ENCODE data around the gene DMD. TPM values are rescaled to one million over a fixed set of nuclear protein-coding genes. Genes with fewer than 3 reads are reported as not detected.

DMD gene
- total and polyA plus RNA-seq, 8 donors = 6.8 to 117 (median 44.2) TPM

- DNase-seq = no peak
- TF ChIP-seq POLR2A (IDR thresholded peaks at IDR 0.05) (no peak), CTCF (IDR thresholded peaks at IDR 0.05) (no peak), POLR2AphosphoS5 (IDR thresholded peaks at IDR 0.05) (no peak), EP300 (IDR thresholded peaks at IDR 0.05) (no peak)
- Histone ChIP-seq H3K36me3 (no peaks in the 10 kb centered on the region), H3K4me1 (no peaks in the 10 kb centered on the region), H3K9me3 (no peaks in the 10 kb centered on the region), H3K4me3 (no peak overlapping the region), H3K27ac (no peak overlapping the region), H3K27me3 (no peaks in the 10 kb centered on the region)
- WGBS, 5 donors = 33 to 82% (median 55%) methylated on average over 1 of the region's 1 CpG
- intact Hi-C loops (cut with DNase I; ENCODE audit: low total_unique reads) = no loop called here
Measured at GRCh38 chrX:32281853-32282252, 929.5 kb downstream of the DMD start.

GRCh38 chrX:32280921-32281320 lies 930.4 kb downstream of the DMD start:
- DNase-seq = no peak
- Histone ChIP-seq H3K4me3 (no peak overlapping the region), H3K4me1 (no peaks in the 10 kb centered on the region), H3K27ac (no peak overlapping the region), H3K36me3 (no peaks in the 10 kb centered on the region), H3K9me3 (no peaks in the 10 kb centered on the region), H3K27me3 (no peaks in the 10 kb centered on the region)
- intact Hi-C loops (cut with DNase I; ENCODE audit: low total_unique reads) = no loop called here
- 30 to 59% (median 49%) methylated on average over 3 of the region's 3 CpGs for WGBS, 5 donors
- TF ChIP-seq CTCF (IDR thresholded peaks at IDR 0.05) (no peak), EP300 (IDR thresholded peaks at IDR 0.05) (no peak), POLR2AphosphoS5 (IDR thresholded peaks at IDR 0.05) (no peak), POLR2A (IDR thresholded peaks at IDR 0.05) (no peak)

- intact Hi-C loops (cut with DNase I; ENCODE audit: low total_unique reads) = no loop called here
- TF ChIP-seq POLR2A (IDR thresholded peaks at IDR 0.05) (no peak), CTCF (IDR thresholded peaks at IDR 0.05) (no peak), EP300 (IDR thresholded peaks at IDR 0.05) (no peak), POLR2AphosphoS5 (IDR thresholded peaks at IDR 0.05) (no peak)
- no peak overlapping the region for H3K4me3 ChIP-seq
- H3K4me1 ChIP-seq = no peaks in the 10 kb centered on the region
- H3K27me3 ChIP-seq = no peaks in the 10 kb centered on the region
- WGBS, 5 donors = 13 to 79% (median 16%) methylated on average over 1 to 2 of the region's 2 CpGs
- no peaks in the 10 kb centered on the region for H3K9me3 ChIP-seq
- H3K36me3 ChIP-seq = no peaks in the 10 kb centered on the region
- H3K27ac ChIP-seq = no peak overlapping the region
- DNase-seq = no peak
Measured at GRCh38 chrX:32280489-32280888, 930.9 kb downstream of the DMD start.

GRCh38 chrX:32276153-32276552 lies 935.2 kb downstream of the DMD start:
- H3K9me3 ChIP-seq = no peaks in the 10 kb centered on the region
- H3K4me1 ChIP-seq = no peaks in the 10 kb centered on the region
- 43 to 73% (median 57%) methylated on average over 1 to 3 of the region's 3 CpGs for WGBS, 5 donors
- no peak overlapping the region for H3K27ac ChIP-seq
- no peaks in the 10 kb centered on the region for H3K36me3 ChIP-seq
- intact Hi-C loops (cut with DNase I; ENCODE audit: low total_unique reads) = no loop called here
- H3K4me3 ChIP-seq = no peak overlapping the region
- peaks cover 0 to 3% (median 0%) of the 10 kb centered on the region in 3 donors for H3K27me3 ChIP-seq
- TF ChIP-seq EP300 (IDR thresholded peaks at IDR 0.05) = no peak
- no peak for TF ChIP-seq POLR2AphosphoS5 (IDR thresholded peaks at IDR 0.05)
- DNase-seq = no peak

- Histone ChIP-seq H3K36me3 (no peaks in the 10 kb centered on the region), H3K27ac (no peak overlapping the region), H3K4me1 (peaks cover 0 to 6% (median 0%) of the 10 kb centered on the region in 4 donors), H3K4me3 (no peak overlapping the region), H3K9me3 (peaks cover 0 to 15% (median 6%) of the 10 kb centered on the region in 4 donors), H3K27me3 (peaks cover 0 to 3% (median 0%) of the 10 kb centered on the region in 3 donors)
- no peak for TF ChIP-seq POLR2A (IDR thresholded peaks at IDR 0.05)
- no peak for TF ChIP-seq EP300 (IDR thresholded peaks at IDR 0.05)
- no peak for TF ChIP-seq CTCF (IDR thresholded peaks at IDR 0.05)
- TF ChIP-seq POLR2AphosphoS5 (IDR thresholded peaks at IDR 0.05) = no peak
- intact Hi-C loops (cut with DNase I; ENCODE audit: low total_unique reads) = no loop called here
- DNase-seq = peak in 1 of 2 donors; percentile 48
Measured at GRCh38 chrX:32269866-32270265, 941.5 kb downstream of the DMD start.
